Type B pancreatic cell (in vitro differentiated cells): ENCODE data around the gene ENPP1. TPM values are rescaled to one million over a fixed set of nuclear protein-coding genes. Genes with fewer than 3 reads are reported as not detected.
"Not testable (repeated sequence)": the region's sequence is repeated elsewhere in the genome, so short reads cannot be mapped to it uniquely, and the experiment has no call there.

Experiments
- DNase-seq: peaks from one replicate; pipeline ENCODE4 v3.0.0; 2021; ENCODE audit warnings: mixed read lengths; ENCODE audit not compliant: unreplicated experiment; ENCODE audit errors: extremely low spot score
- H3K27ac Mint-ChIP-seq: 2 replicates; pipeline ENCODE4 v1.8.0; 2021; ENCODE audit warnings: mild to moderate bottlenecking, mixed read lengths
- H3K27me3 Mint-ChIP-seq: 2 replicates; pipeline ENCODE4 v1.8.0; 2021; ENCODE audit warnings: mixed read lengths
- H3K36me3 Mint-ChIP-seq: 2 replicates; pipeline ENCODE4 v1.8.0; 2021; ENCODE audit warnings: mixed read lengths
- H3K4me1 Mint-ChIP-seq: one replicate; pipeline ENCODE4 v1.8.0; 2021; ENCODE audit warnings: mixed read lengths; ENCODE audit not compliant: unreplicated experiment
- H3K4me3 Mint-ChIP-seq: 2 replicates; pipeline ENCODE4 v1.8.0; 2021; ENCODE audit warnings: mild to moderate bottlenecking, mixed read lengths
- H3K9me3 Mint-ChIP-seq: 2 replicates; pipeline ENCODE4 v1.8.0; 2021; ENCODE audit warnings: mixed read lengths
- total RNA-seq: library from RNA; stranded (reverse); gene quantifications from 2 replicates; pipeline ENCODE4 v1.2.1, GENCODE V29; 2021; ENCODE audit warnings: low replicate concordance
- TF ChIP-seq, protein P1 (sequence below): fragments of 200-600 bp; sonication (generic); conservative IDR thresholded peaks from 2 replicates; pipeline ENCODE4 v1.5.0; 2021; ENCODE audit warnings: antibody characterized with exemption, mild to moderate bottlenecking

The ENPP1 gene
- total RNA-seq, 1 donor from 2014 or later: 13.4 TPM

DNA sequence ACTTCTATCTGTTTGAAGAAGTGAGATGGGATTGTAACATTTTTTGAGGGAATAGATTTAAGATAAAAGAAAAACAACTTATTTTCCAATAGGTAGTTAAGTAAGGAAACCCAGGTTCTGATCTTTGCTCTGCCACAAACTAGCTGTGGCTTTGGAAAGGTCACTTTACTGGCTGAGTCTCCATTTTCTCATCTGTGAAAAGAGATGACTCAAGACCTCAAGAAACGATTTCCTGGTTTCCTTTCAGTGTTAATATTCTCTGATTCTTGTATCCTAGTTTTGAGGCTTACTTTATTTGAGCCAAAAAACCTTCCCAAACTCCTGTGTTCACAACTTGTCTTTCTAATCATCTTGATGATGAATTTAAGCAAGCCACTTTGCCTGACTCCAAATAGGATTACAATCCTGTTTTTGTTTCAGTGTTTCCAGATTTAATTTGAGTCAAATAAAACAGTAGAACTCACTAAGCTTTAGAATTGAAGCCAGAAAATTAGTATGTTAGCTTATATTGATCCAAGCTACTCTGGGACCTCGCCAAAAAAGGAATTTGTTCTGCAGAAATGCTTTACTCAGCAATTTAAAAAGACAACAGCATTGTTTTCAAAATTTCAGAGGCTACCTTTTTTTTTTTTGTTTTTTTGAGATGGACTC, 51.1 kb downstream of the ENPP1 start:
- TF ChIP-seq, protein P1, sequence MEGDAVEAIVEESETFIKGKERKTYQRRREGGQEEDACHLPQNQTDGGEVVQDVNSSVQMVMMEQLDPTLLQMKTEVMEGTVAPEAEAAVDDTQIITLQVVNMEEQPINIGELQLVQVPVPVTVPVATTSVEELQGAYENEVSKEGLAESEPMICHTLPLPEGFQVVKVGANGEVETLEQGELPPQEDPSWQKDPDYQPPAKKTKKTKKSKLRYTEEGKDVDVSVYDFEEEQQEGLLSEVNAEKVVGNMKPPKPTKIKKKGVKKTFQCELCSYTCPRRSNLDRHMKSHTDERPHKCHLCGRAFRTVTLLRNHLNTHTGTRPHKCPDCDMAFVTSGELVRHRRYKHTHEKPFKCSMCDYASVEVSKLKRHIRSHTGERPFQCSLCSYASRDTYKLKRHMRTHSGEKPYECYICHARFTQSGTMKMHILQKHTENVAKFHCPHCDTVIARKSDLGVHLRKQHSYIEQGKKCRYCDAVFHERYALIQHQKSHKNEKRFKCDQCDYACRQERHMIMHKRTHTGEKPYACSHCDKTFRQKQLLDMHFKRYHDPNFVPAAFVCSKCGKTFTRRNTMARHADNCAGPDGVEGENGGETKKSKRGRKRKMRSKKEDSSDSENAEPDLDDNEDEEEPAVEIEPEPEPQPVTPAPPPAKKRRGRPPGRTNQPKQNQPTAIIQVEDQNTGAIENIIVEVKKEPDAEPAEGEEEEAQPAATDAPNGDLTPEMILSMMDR: no peak
- H3K36me3 Mint-ChIP-seq: peaks cover 10% of the 10 kb centered on the region
- no peaks in the 10 kb centered on the region for H3K27me3 Mint-ChIP-seq
- H3K4me3 Mint-ChIP-seq: no peak overlapping the region
- H3K4me1 Mint-ChIP-seq: peaks cover 27% of the 10 kb centered on the region
- DNase-seq: no peak
- no peak overlapping the region for H3K27ac Mint-ChIP-seq
- peaks cover 7% of the 10 kb centered on the region for H3K9me3 Mint-ChIP-seq

DNA sequence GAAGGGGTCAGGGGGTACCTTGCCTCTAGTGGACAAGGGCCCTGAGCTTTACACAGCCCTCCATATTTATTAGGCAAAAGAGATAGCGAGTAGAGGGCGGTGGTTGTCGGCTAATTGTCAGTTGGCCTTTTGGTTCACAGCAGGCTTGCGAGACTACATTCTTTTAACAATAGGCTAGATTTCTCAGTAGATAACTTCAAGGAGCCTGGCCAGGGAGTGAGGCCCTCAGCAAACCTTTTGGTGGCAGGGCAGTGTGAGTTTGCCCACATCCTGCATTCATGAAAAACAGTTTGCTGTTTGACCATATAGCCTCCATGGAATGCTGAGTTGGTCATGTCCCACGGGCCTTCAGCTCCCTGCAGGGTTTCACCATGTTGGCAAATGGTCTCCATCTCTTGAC, 51.8 kb downstream of the ENPP1 start:
- not testable (repeated sequence) for DNase-seq, H3K9me3 Mint-ChIP-seq, H3K4me3 Mint-ChIP-seq, H3K27ac Mint-ChIP-seq, H3K27me3 Mint-ChIP-seq
- Mint-ChIP-seq H3K4me1 (peaks cover 29% of the 10 kb centered on the region), H3K36me3 (peaks cover 11% of the 10 kb centered on the region)

DNA sequence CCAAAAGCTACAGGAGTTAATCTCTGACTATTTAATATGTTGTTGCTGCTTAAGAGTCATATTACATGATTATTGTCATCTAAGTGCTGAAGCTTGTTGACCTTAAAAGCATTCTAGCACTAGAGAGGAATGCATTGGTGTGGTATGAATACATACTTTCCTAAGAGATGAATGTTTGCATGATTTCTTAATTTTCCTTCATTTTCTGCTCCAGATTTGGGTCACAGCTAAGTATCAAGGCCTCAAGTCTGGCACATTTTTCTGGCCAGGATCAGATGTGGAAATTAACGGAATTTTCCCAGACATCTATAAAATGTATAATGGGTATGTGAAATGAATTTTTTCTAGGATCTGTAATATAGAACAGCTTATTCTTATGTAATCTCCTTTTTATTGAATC, 53.6 kb downstream of the ENPP1 start:
- TF ChIP-seq, protein P1: no peak
- H3K27me3 Mint-ChIP-seq: no peaks in the 10 kb centered on the region
- no peak for DNase-seq
- peaks cover 9% of the 10 kb centered on the region for H3K9me3 Mint-ChIP-seq
- peaks cover 29% of the 10 kb centered on the region for H3K4me1 Mint-ChIP-seq
- H3K4me3 Mint-ChIP-seq: no peak overlapping the region
- no peak overlapping the region for H3K27ac Mint-ChIP-seq
- peaks cover 11% of the 10 kb centered on the region for H3K36me3 Mint-ChIP-seq

DNA sequence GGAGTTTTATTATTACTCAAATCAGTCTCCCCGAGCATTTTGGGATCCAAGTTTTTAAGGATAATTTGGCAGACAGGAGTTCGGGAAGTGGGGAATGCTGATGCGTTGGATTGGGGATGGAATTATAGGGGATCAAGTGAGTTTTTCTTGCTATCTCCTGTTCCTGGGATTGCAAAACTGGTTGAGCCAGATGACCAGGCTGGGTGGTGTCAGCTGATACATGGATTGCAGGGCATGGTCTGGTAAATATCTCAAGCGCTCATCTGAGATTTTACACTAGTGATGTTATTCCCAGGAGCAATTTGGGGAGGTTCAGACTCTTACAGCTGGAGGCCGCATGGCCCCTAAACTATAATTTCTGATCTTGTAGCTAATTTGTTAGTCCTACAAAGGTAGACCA, 54.7 kb downstream of the ENPP1 start:
- TF ChIP-seq, protein P1: no peak
- Mint-ChIP-seq H3K36me3 (peaks cover 11% of the 10 kb centered on the region), H3K4me3 (peak overlapping the region; percentile 24), H3K9me3 (peaks cover 9% of the 10 kb centered on the region), H3K27me3 (no peaks in the 10 kb centered on the region), H3K27ac (peak overlapping the region; percentile 68), H3K4me1 (peaks cover 29% of the 10 kb centered on the region)
- no peak for DNase-seq

DNA sequence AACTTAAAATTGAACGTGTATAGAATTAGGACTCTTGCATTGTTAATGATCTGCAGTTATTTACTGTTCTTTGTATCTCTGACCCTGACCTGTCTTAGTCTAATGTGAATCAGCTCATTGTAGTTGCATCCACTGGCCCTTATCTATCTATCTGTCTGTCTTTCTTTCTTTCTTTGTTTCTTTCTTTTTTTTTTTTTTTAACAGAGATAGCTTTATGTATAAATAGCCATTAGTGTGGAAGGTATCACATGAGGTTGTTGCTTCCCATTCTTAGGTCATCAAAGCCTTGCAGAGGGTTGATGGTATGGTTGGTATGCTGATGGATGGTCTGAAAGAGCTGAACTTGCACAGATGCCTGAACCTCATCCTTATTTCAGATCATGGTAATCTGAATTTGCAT, 59.9 kb downstream of the ENPP1 start:
- Mint-ChIP-seq H3K9me3 (peaks cover 5% of the 10 kb centered on the region), H3K36me3 (peaks cover 4% of the 10 kb centered on the region), H3K27ac (no peak overlapping the region), H3K27me3 (no peaks in the 10 kb centered on the region), H3K4me1 (peaks cover 8% of the 10 kb centered on the region), H3K4me3 (no peak overlapping the region)
- TF ChIP-seq, protein P1: no peak
- no peak for DNase-seq

DNA sequence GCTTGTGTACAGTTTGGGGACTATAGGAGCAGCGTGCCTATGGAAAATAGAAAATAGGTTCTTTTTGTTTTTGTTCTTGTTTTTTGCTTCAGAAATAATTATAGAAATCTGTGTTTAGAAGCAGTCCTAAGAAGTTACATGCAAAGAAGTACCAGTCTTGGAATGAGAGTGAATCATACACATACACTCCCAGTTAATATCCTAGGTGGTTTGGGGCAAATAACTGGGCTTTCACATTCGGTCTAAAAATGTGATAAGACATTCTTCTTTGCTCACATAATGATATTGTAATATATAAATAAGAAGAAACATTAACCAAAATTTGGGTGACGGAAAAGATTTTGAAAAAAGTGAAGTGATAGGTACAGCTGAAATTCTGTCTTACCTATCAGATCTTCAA, 61.0 kb downstream of the ENPP1 start:
- H3K27ac Mint-ChIP-seq: no peak overlapping the region

More for the DNA sequence above, 61.0 kb downstream of the ENPP1 start:
- peaks cover 2% of the 10 kb centered on the region for H3K9me3 Mint-ChIP-seq
- no peak overlapping the region for H3K4me3 Mint-ChIP-seq
- peaks cover 2% of the 10 kb centered on the region for H3K4me1 Mint-ChIP-seq
- H3K27me3 Mint-ChIP-seq: no peaks in the 10 kb centered on the region
- TF ChIP-seq, protein P1: no peak
- H3K36me3 Mint-ChIP-seq: peaks cover 2% of the 10 kb centered on the region
- no peak for DNase-seq
